Ascending aorta (tissue), 2 donors: Measurements from ENCODE around the gene KRT36. TPM values are rescaled to one million over a fixed set of nuclear protein-coding genes. Genes with fewer than 3 reads are reported as not detected.

Experiments used
- DNase-seq, 2 donors: peaks; one replicate each; pipeline ENCODE4 v3.0.0-alpha.2; 2019; ENCODE audit warnings: low spot score in 2 of 2
- H3K27ac ChIP-seq, 2 donors: fragments of 200-600 bp; sonication (generic); one replicate each; pipeline ENCODE4 v1.5.1; 2016 to 2017; ENCODE audit warnings: mild to moderate bottlenecking in 1 of 2
- H3K27me3 ChIP-seq: fragments of 200-600 bp; sonication (generic); one replicate; pipeline ENCODE4 v1.5.1; 2017
- H3K36me3 ChIP-seq, 2 donors: fragments of 200-600 bp; sonication (generic); one replicate each; pipeline ENCODE4 v1.5.1; 2016
- H3K4me1 ChIP-seq, 2 donors: fragments of 200-600 bp; sonication (generic); one replicate each; pipeline ENCODE4 v1.5.1; 2016 to 2017; ENCODE audit warnings: mild to moderate bottlenecking in 1 of 2
- H3K4me3 ChIP-seq, 2 donors: fragments of 200-600 bp; sonication (generic); one replicate each; pipeline ENCODE4 v1.5.1; 2016 to 2017; ENCODE audit warnings: mild to moderate bottlenecking in 1 of 2
- H3K9me3 ChIP-seq, 2 donors: fragments of 200-600 bp; sonication (generic); one replicate each; pipeline ENCODE4 v1.5.1; 2016
- CTCF ChIP-seq, 3 experiments: fragments of 200-600 bp in 2 of 3; fragments of 450-650 bp in 1 of 3; sonication (generic) in 2 of 3; IDR thresholded peaks; one replicate each; pipeline ENCODE4 v1.5.1; 2016 to 2019; ENCODE audit warnings: antibody characterized with exemption in 3 of 3, mild to moderate bottlenecking in 1 of 3, moderate library complexity in 1 of 3
- intact Hi-C: fragments of 100-400 bp; cut with DNase I; formaldehyde crosslinking; loops from one replicate; pipeline ENCODE4 v1.15.1; 2023
- total RNA-seq: library from RNA; depleted of rRNA; stranded (reverse); fragments of >200 nt; gene quantifications from one replicate; pipeline ENCODE4 v1.1.0, GENCODE V29; 2016

Gene KRT36
- total RNA-seq, 1 donor from 2014 or later, result not detected

GRCh38 chr17:41490000-41490990 lies 585 bp upstream of the KRT36 start:
- intact Hi-C loops, result no loop called here
- Histone ChIP-seq H3K4me1 (no peaks in the 10 kb centered on the region), H3K27me3 (no peaks in the 10 kb centered on the region), H3K36me3 (no peaks in the 10 kb centered on the region), H3K27ac (no peak overlapping the region), H3K4me3 (no peak overlapping the region), H3K9me3 (no peaks in the 10 kb centered on the region)
- no peak for TF ChIP-seq CTCF (IDR thresholded peaks at IDR 0.05)
- DNase-seq, result no peak

GRCh38 chr17:41486809-41487530 lies 2.7 kb downstream of the KRT36 start:
- Histone ChIP-seq H3K27ac (no peak overlapping the region), H3K4me3 (no peak overlapping the region), H3K4me1 (no peaks in the 10 kb centered on the region), H3K27me3 (no peaks in the 10 kb centered on the region), H3K36me3 (no peaks in the 10 kb centered on the region), H3K9me3 (no peaks in the 10 kb centered on the region)
- TF ChIP-seq CTCF (IDR thresholded peaks at IDR 0.05), result peak in 1 of 3 experiments; percentile 36
- no peak for DNase-seq
- intact Hi-C loops, result no loop called here

- TF ChIP-seq CTCF (IDR thresholded peaks at IDR 0.05), result no peak
- intact Hi-C loops, result no loop called here
- Histone ChIP-seq H3K36me3 (no peaks in the 10 kb centered on the region), H3K4me3 (no peak overlapping the region), H3K27ac (no peak overlapping the region), H3K27me3 (no peaks in the 10 kb centered on the region), H3K9me3 (no peaks in the 10 kb centered on the region), H3K4me1 (no peaks in the 10 kb centered on the region)
- no peak for DNase-seq
Measured at GRCh38 chr17:41486316-41486715, 3.4 kb downstream of the KRT36 start.

GRCh38 chr17:41484920-41485904 lies 4.5 kb downstream of the KRT36 start:
- Histone ChIP-seq H3K36me3 (no peaks in the 10 kb centered on the region), H3K4me3 (no peak overlapping the region), H3K27me3 (no peaks in the 10 kb centered on the region), H3K4me1 (no peaks in the 10 kb centered on the region), H3K9me3 (no peaks in the 10 kb centered on the region), H3K27ac (no peak overlapping the region)
- no peak for TF ChIP-seq CTCF (IDR thresholded peaks at IDR 0.05)
- intact Hi-C loops, result no loop called here
- DNase-seq, result no peak
